NCI-H1436 (cell line): ENCODE data around the gene VCAN.

Source experiments
- DNase-seq: peaks from one replicate; lab custom pipeline; 2025; lab: John Stamatoyannopoulos, UW

Gene VCAN

GRCh38 chr5:83498585-83498984, 27.0 kb downstream of the VCAN start:
- no peak for DNase-seq

GRCh38 chr5:83503662-83504061, 32.1 kb downstream of the VCAN start:
- DNase-seq = peak; percentile 63

- no peak for DNase-seq
These were observed 35.9 kb downstream of the VCAN start for GRCh38 chr5:83507431-83507830.

GRCh38 chr5:83509540-83509939, 38.0 kb downstream of the VCAN start:
- peak; percentile 30 for DNase-seq

GRCh38 chr5:83510260-83510659, 38.7 kb downstream of the VCAN start:
- no peak for DNase-seq

GRCh38 chr5:83512061-83512745, 40.7 kb downstream of the VCAN start:
- no peak for DNase-seq

GRCh38 chr5:83513081-83513480, 41.5 kb downstream of the VCAN start:
- DNase-seq = no peak

GRCh38 chr5:83513491-83513890, 41.9 kb downstream of the VCAN start:
- no peak for DNase-seq

GRCh38 chr5:83516377-83516776, 44.8 kb downstream of the VCAN start:
- DNase-seq = no peak

GRCh38 chr5:83517072-83517687, 45.6 kb downstream of the VCAN start:
- no peak for DNase-seq

DNA sequence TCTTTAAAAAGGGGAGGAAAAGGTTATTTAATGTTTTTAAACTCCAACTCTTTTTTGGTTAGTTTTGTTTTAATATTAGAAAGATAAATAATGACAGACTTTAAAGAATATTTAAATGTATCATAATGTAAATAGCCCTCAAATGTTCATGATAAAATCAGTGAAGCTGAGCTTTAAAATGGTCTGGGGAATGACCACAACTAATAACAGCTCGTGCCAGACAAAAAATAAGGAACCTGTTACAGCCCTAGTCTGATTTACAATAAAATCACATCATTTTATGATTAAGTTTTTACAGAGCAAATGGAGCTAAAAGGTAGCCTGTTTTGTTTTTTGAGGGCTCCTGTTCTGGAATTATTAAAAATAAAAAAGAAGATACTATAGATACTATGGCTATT, 46.1 kb downstream of the VCAN start:
- DNase-seq = no peak

DNA sequence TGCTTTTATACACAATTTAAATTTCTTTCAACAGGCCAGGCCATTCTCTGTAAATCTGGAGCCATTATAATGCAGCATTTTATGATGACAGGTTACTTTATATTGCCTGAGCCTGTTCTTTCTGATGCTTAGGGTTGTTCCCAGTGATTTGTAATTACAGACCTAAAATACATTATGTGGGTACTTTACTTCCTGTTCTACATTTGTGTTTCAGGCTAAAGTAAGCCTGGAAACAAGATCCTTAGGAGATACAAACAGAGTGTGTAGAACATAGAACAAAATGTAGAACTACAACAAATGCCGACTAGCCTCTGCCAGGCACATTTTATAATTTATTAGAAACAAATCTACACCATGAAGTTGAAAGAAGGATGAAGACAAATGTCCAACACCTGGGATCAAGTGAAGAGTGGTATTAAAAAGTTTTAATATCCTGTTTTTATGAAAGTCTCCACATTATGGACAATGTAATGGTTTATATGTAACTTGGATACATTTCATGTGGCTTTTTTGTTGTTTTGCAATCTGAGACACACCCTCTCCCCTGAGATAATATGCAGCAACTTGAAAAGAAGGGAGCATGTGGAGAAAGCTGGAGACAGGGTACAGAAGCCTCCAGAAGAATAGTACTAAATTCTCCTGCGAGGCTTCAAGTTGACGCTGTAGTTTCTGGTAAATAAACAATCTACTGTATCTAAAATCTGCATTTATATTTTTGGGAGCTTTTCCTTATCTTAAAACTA, 46.9 kb downstream of the VCAN start:
- no peak for DNase-seq

GRCh38 chr5:83522446-83522845, 50.9 kb downstream of the VCAN start:
- no peak for DNase-seq

- no peak for DNase-seq
These were observed 52.4 kb downstream of the VCAN start for GRCh38 chr5:83523929-83524328.

- no peak for DNase-seq
These were observed 52.8 kb downstream of the VCAN start for GRCh38 chr5:83524345-83524744.

- no peak for DNase-seq
These were observed 53.4 kb downstream of the VCAN start for GRCh38 chr5:83524991-83525390.

- no peak for DNase-seq
These were observed 54.7 kb downstream of the VCAN start for GRCh38 chr5:83526289-83526688.

- DNase-seq = no peak
These were observed 55.7 kb downstream of the VCAN start for GRCh38 chr5:83527221-83527620.

DNA sequence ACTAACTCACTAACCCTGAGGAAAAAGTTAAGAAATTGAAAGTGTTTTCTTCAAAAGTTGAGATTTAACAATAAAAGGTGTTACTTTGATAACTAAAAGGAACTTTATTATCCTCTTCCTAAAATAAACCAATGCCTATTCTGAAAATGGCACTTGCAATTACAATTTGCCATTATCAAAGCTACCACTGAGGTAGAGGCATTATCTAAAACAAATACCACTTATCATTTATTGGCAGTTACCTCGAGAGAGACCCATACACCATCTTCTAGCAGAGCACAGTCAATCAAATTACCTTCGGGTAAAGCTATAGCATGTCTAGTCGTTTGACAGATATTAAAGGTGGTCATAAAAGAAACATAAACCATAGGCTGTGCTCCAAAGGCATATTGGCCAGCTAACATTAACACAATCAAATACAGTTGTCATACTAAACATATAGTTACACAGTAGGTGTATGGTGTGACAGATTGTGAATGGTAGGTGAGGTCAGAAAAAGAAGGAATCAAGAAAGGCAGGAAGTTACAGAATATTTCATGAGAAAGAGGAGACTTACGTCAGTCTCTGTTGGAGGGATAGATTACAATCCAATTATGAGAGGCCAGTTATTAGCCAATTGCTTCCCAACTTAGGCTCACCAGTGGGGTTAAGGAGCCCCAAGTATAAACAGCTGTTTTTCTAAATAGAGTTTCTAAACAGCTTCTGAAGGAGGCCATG, 56.3 kb downstream of the VCAN start:
- no peak for DNase-seq

DNA sequence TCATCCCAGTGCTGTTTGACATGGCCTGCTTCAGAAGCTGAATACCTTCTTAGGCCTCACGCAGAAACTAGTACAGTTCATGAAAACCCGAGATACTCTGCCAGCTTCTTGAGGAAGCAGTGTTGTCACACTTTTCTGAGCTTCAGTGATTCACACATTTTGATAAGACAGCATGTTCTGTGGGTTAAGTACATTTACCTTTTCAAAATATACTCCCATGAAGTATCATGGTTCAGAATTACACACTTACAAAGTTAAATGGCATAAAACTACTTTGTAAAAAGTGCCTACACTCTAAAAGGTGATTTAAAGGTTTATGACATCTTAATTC, 56.9 kb downstream of the VCAN start:
- no peak for DNase-seq

- no peak for DNase-seq
These were observed 58.6 kb downstream of the VCAN start for GRCh38 chr5:83530193-83530592.

- no peak for DNase-seq
These were observed 60.1 kb downstream of the VCAN start for GRCh38 chr5:83531661-83532060.
